ENCODE results near the gene TRIM56. TPM values are rescaled to one million over a fixed set of nuclear protein-coding genes. Genes with fewer than 3 reads are reported as not detected.
A peak's percentile ranks its signal among the peaks of the same experiment; 100 is the strongest.

The TRIM56 gene
- total and polyA plus RNA-seq, 2 of the 13 experiments (the other 11 are each of a cell fraction or from before 2014, with no cell fraction given): 3.2 to 7.1 TPM

DNA sequence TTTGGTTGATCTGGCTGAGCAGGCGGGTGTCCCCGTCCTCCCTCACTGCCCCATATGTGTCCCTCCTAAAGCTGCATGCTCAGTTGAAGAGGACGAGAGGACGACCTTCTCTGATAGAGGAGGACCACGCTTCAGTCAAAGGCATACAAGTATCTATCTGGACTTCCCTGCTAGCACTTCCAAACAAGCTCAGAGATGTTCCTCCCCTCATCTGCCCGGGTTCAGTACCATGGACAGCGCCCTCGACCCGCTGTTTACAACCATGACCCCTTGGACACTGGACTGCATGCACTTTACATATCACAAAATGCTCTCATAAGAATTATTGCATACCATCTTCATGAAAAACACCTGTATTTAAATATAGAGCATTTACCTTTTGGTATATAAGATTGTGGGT is 26.9 kb upstream of the TRIM56 start (continued):
- TF ChIP-seq GLI4 (CRISPR knock-in tag; IDR thresholded peaks at IDR 0.05; ENCODE audit: borderline replicate concordance) (no peak), ZNF292 (CRISPR knock-in tag; IDR thresholded peaks at IDR 0.05; ENCODE audit: borderline replicate concordance, low read depth) (no peak), ZNF10 (CRISPR knock-in tag; IDR thresholded peaks at IDR 0.05; ENCODE audit: borderline replicate concordance, low read depth) (no peak), PHF8 (CRISPR knock-in tag; IDR thresholded peaks at IDR 0.05) (no peak), ZNF530 (CRISPR knock-in tag; IDR thresholded peaks at IDR 0.05; ENCODE audit: low read depth) (no peak), NFE2 (CRISPR knock-in tag; IDR thresholded peaks at IDR 0.05) (no peak), FOXM1 (CRISPR knock-in tag; IDR thresholded peaks at IDR 0.05) (no peak), PHB2 (IDR thresholded peaks at IDR 0.05; ENCODE audit: partially characterized antibody) (no peak), SP1 (IDR thresholded peaks at IDR 0.05) (no peak), SP1 (CRISPR knock-in tag; IDR thresholded peaks at IDR 0.05) (no peak), KAT2B (IDR thresholded peaks at IDR 0.05; ENCODE audit: borderline replicate concordance, low read depth, low read length) (no peak), SRY (CRISPR knock-in tag; IDR thresholded peaks at IDR 0.05) (peak; percentile 87; the same call in 1 of the 2 replicates), POLR2A (IDR thresholded peaks at IDR 0.05; ENCODE audit: insufficient read depth in 1 of 2, low read depth in 2 of 2, low read length in 2 of 2) (no peak), ZNF672 (CRISPR knock-in tag; IDR thresholded peaks at IDR 0.05) (no peak)
- TF ChIP-seq, protein P1, sequence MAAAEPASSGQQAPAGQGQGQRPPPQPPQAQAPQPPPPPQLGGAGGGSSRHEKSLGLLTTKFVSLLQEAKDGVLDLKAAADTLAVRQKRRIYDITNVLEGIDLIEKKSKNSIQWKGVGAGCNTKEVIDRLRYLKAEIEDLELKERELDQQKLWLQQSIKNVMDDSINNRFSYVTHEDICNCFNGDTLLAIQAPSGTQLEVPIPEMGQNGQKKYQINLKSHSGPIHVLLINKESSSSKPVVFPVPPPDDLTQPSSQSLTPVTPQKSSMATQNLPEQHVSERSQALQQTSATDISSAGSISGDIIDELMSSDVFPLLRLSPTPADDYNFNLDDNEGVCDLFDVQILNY (CRISPR knock-in tag; conservative IDR thresholded peaks at IDR 0.05): no peak
- TF ChIP-seq, protein P2, sequence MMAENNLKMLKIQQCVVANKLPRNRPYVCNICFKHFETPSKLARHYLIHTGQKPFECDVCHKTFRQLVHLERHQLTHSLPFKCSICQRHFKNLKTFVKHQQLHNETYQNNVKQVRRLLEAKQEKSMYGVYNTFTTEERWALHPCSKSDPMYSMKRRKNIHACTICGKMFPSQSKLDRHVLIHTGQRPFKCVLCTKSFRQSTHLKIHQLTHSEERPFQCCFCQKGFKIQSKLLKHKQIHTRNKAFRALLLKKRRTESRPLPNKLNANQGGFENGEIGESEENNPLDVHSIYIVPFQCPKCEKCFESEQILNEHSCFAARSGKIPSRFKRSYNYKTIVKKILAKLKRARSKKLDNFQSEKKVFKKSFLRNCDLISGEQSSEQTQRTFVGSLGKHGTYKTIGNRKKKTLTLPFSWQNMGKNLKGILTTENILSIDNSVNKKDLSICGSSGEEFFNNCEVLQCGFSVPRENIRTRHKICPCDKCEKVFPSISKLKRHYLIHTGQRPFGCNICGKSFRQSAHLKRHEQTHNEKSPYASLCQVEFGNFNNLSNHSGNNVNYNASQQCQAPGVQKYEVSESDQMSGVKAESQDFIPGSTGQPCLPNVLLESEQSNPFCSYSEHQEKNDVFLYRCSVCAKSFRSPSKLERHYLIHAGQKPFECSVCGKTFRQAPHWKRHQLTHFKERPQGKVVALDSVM (CRISPR knock-in tag; IDR thresholded peaks at IDR 0.05): no peak
- TF ChIP-seq, protein P3, sequence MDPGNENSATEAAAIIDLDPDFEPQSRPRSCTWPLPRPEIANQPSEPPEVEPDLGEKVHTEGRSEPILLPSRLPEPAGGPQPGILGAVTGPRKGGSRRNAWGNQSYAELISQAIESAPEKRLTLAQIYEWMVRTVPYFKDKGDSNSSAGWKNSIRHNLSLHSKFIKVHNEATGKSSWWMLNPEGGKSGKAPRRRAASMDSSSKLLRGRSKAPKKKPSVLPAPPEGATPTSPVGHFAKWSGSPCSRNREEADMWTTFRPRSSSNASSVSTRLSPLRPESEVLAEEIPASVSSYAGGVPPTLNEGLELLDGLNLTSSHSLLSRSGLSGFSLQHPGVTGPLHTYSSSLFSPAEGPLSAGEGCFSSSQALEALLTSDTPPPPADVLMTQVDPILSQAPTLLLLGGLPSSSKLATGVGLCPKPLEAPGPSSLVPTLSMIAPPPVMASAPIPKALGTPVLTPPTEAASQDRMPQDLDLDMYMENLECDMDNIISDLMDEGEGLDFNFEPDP (CRISPR knock-in tag; conservative IDR thresholded peaks at IDR 0.05): no peak
- TF ChIP-seq, protein P4, sequence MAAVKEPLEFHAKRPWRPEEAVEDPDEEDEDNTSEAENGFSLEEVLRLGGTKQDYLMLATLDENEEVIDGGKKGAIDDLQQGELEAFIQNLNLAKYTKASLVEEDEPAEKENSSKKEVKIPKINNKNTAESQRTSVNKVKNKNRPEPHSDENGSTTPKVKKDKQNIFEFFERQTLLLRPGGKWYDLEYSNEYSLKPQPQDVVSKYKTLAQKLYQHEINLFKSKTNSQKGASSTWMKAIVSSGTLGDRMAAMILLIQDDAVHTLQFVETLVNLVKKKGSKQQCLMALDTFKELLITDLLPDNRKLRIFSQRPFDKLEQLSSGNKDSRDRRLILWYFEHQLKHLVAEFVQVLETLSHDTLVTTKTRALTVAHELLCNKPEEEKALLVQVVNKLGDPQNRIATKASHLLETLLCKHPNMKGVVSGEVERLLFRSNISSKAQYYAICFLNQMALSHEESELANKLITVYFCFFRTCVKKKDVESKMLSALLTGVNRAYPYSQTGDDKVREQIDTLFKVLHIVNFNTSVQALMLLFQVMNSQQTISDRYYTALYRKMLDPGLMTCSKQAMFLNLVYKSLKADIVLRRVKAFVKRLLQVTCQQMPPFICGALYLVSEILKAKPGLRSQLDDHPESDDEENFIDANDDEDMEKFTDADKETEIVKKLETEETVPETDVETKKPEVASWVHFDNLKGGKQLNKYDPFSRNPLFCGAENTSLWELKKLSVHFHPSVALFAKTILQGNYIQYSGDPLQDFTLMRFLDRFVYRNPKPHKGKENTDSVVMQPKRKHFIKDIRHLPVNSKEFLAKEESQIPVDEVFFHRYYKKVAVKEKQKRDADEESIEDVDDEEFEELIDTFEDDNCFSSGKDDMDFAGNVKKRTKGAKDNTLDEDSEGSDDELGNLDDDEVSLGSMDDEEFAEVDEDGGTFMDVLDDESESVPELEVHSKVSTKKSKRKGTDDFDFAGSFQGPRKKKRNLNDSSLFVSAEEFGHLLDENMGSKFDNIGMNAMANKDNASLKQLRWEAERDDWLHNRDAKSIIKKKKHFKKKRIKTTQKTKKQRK (IDR thresholded peaks at IDR 0.05; ENCODE audit: low read length): no peak
- TF ChIP-seq, protein P5, sequence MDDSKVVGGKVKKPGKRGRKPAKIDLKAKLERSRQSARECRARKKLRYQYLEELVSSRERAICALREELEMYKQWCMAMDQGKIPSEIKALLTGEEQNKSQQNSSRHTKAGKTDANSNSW (CRISPR knock-in tag; IDR thresholded peaks at IDR 0.05; ENCODE audit: borderline replicate concordance): no peak
- TF ChIP-seq, protein P6, sequence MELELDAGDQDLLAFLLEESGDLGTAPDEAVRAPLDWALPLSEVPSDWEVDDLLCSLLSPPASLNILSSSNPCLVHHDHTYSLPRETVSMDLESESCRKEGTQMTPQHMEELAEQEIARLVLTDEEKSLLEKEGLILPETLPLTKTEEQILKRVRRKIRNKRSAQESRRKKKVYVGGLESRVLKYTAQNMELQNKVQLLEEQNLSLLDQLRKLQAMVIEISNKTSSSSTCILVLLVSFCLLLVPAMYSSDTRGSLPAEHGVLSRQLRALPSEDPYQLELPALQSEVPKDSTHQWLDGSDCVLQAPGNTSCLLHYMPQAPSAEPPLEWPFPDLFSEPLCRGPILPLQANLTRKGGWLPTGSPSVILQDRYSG (CRISPR knock-in tag; IDR thresholded peaks at IDR 0.05): 0 out of 2 replicates have a peak, but pooled peaks have one; percentile 66
